Large intestine (tissue), 3 donors: ENCODE results near the gene ASIP. TPM values are rescaled to one million over a fixed set of nuclear protein-coding genes. Genes with fewer than 3 reads are reported as not detected.

Experiments used
- DNase-seq, 2 donors: peaks; one replicate each; pipeline versions ENCODE4 v3.0.0 to v3.0.0-alpha.2; 2013
- H3K27ac ChIP-seq: one replicate; pipeline ENCODE4 v1.5.1; 2013; ENCODE audit warnings: low read length
- H3K27me3 ChIP-seq: 2 replicates; pipeline ENCODE4 v1.6.1; 2013; ENCODE audit warnings: low read length; ENCODE audit not compliant: control insufficient read depth, insufficient read depth
- H3K36me3 ChIP-seq: 2 replicates; pipeline ENCODE4 v1.6.1; 2013; ENCODE audit warnings: low read length; ENCODE audit not compliant: control insufficient read depth, insufficient read depth
- H3K4me1 ChIP-seq: one replicate; pipeline ENCODE4 v1.6.1; 2013; ENCODE audit warnings: low read length; ENCODE audit not compliant: control insufficient read depth, insufficient read depth
- H3K4me3 ChIP-seq: one replicate; pipeline ENCODE4 v1.5.1; 2013; ENCODE audit warnings: low read length
- H3K9me3 ChIP-seq: one replicate; pipeline ENCODE4 v1.6.1; 2013; ENCODE audit warnings: mild to moderate bottlenecking, low read depth, low read length, moderate library complexity; ENCODE audit not compliant: control insufficient read depth
- WGBS: methylation state at CpG from one replicate; pipeline ENCODE4 v1.1.5; 2013; ENCODE audit warnings: low lambda C conversion rate; ENCODE audit not compliant: insufficient coverage; 5-methylcytosine and 5-hydroxymethylcytosine counted together
- polyA plus RNA-seq: library from polyadenylated mRNA; unstranded; fragments of 120-200 nt; gene quantifications from one replicate; pipeline ENCODE4 v1.2.1, GENCODE V29; 2013

Gene ASIP
- polyA plus RNA-seq, 1 donor: 0.27 TPM

- Histone ChIP-seq H3K9me3 (no peaks in the 10 kb centered on the region), H3K4me1 (peaks cover 30% of the 10 kb centered on the region), H3K4me3 (peak overlapping the region; percentile 33), H3K27ac (peak overlapping the region; percentile 60), H3K36me3 (no peaks in the 10 kb centered on the region), H3K27me3 (peaks cover 4% of the 10 kb centered on the region)
- WGBS: no CpG with 5 or more reads among the region's 19 CpGs
- DNase-seq: peak; percentile 51 to 79
These were observed 69.4 kb downstream of the ASIP start for GRCh38 chr20:34310481-34311117.

DNA sequence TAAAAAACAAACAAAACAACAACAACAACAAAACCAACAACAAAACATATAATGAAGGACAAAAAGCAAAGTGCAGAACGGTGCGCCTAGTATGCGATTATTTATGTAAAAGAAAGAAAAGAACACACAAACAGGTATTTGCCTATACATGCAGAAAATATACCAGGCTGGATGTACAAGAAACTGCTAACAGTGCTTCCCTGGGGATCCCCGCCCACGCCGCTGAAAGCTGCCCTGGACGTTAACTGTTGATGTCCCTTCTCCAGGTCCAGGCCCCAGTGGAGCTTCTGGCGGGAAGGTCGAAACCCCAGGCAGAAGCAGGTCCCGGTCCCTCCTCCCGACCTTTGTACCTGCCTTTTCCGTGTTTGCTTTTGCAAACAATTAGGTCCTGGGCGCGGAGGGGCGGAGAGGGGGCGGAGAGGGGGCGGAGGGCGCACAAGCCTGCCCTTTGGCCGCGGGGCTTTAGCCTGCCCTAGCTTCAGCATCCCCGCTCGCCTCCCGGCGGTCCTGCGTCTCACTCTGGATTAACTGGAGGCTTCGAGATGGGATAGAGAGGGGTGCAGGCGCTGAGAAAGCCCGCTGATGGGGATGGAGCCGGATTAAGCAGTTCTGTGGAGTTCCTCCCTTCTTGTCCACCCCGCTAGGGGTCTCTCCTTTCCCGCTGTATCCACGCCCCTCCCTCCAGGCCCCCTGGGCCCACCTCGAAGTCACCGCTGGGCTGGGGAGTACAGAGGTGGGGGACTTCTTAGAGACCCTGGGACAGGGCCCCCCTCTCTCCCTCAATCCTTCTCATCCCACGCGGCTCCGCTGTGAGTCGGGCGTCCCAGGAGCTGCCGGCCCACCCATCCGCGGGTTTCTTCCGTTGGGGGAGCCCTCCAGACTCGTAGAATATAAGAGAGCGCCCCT lies 70.1 kb downstream of the ASIP start:
- H3K27ac ChIP-seq: peak overlapping the region; percentile 60
- peaks cover 4% of the 10 kb centered on the region for H3K27me3 ChIP-seq
- no peaks in the 10 kb centered on the region for H3K36me3 ChIP-seq
- H3K9me3 ChIP-seq: no peaks in the 10 kb centered on the region
- H3K4me1 ChIP-seq: peaks cover 30% of the 10 kb centered on the region
- DNase-seq: peak; percentile 85 to 92
- no CpG with 5 or more reads among the region's 45 CpGs for whole genome bisulfite sequencing
- H3K4me3 ChIP-seq: peak overlapping the region; percentile 33

GRCh38 chr20:34312024-34312460 lies 70.8 kb downstream of the ASIP start:
- Histone ChIP-seq H3K4me3 (peak overlapping the region; percentile 33), H3K4me1 (peaks cover 30% of the 10 kb centered on the region), H3K9me3 (no peaks in the 10 kb centered on the region), H3K36me3 (no peaks in the 10 kb centered on the region), H3K27me3 (peaks cover 4% of the 10 kb centered on the region), H3K27ac (peak overlapping the region; percentile 60)
- peak in 1 of 2 donors; percentile 26 for DNase-seq
- WGBS: no CpG with 5 or more reads among the region's 11 CpGs

DNA sequence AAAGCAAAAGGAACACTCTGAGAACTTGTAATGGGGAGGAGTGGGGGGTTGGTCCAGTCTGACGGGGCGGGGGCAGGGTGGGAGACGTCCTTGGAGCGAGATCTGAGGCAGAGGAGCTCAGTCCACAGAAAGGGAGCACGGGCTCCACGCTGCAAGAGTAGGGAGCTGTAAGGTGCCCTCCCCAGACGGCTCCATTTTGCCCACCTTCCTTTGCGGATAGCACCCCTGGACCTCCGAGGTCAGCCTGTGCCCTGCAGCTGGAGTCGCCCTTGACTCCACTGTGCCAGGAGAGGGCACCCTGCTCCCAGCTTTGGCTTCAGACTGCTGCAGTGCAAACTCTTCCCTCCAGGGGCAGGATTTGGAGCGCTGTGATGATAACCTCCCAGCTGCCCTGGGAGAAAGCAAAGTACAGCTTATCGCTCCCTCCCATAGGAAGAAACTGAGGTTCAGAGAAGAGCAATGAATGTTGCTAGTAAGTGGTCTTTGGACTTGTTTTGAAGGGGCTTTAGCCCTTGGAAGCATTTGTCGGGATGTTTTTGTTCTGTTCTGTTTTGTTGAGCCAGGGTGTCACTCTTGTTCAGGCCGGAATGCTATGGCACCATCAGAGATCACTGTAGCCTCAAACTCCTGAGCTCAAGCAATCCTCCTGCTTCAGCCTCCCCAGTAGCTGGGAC lies 71.5 kb downstream of the ASIP start:
- Histone ChIP-seq H3K9me3 (no peaks in the 10 kb centered on the region), H3K27me3 (peaks cover 4% of the 10 kb centered on the region), H3K4me1 (peaks cover 30% of the 10 kb centered on the region), H3K4me3 (peak overlapping the region; percentile 21), H3K27ac (peak overlapping the region; percentile 60), H3K36me3 (no peaks in the 10 kb centered on the region)
- WGBS: no CpG with 5 or more reads among the region's 14 CpGs
- DNase-seq: peak; percentile 87 to 89

DNA sequence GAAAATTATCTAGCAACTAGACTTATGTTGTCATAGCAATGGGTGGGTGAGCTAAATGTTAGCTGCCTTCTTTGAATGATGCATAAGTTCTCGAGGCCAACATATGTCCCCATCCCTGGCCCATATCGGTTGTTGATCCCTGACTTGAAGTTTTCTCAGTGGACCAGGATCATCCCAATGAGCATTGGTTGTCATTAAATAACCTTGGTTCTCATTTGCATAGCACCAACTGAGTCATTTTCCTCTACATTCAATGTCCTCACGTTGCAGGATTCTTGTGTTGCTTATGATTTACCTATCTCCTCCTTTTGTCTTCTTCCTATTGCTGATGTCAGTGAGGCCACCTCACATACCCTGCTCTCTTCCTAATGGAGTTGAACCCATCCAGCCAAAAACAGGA lies 74.0 kb downstream of the ASIP start:
- peaks cover 4% of the 10 kb centered on the region for H3K27me3 ChIP-seq
- H3K27ac ChIP-seq: no peak overlapping the region
- DNase-seq: no peak
- no peaks in the 10 kb centered on the region for H3K36me3 ChIP-seq
- no CpG with 5 or more reads among the region's 3 CpGs for WGBS
- no peaks in the 10 kb centered on the region for H3K9me3 ChIP-seq
- H3K4me1 ChIP-seq: peaks cover 22% of the 10 kb centered on the region
- no peak overlapping the region for H3K4me3 ChIP-seq

DNA sequence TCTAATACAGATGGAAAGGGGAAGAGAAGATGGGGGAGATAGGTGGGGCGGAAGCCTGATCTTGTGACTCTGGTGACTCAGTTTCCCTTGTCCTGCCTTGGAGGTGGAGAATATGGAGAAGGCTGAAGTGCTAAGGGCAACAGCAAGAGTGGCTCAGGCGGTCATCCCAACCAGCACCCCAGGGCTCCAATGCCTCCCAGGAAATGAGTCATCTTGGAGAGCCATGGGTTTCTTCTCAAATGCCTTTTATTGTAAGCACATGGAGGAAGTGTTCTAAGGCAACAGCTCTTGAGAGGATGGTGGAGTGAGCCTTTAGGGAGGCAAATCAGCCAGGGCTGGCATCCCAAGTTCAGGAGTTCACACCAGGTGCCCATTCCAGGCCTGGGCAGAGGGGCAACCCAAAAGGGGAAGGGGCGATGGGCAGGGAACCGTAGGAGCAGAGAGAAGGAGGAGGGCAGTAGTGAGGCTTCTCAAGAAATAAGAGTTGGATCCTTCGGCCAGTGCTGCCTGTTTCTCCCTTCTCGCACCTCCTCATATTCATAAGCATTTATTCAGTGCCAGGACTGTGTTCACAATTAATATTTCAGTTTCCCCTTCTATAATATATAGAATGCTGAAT lies 75.1 kb downstream of the ASIP start:
- Histone ChIP-seq H3K4me3 (no peak overlapping the region), H3K27me3 (peaks cover 4% of the 10 kb centered on the region), H3K36me3 (no peaks in the 10 kb centered on the region), H3K9me3 (no peaks in the 10 kb centered on the region), H3K4me1 (peaks cover 11% of the 10 kb centered on the region), H3K27ac (no peak overlapping the region)
- no CpG with 5 or more reads among the region's 6 CpGs for WGBS
- DNase-seq: no peak

Other genes starting within 250 kb of the ASIP start
- gene RALY, start 247.5 kb upstream of the ASIP start, polyA plus RNA-seq: 110 TPM
- gene EIF2S2, start 129.2 kb upstream of the ASIP start, polyA plus RNA-seq: 50.0 TPM
- 161 TPM for gene AHCY, start 61.9 kb downstream of the ASIP start, polyA plus RNA-seq
- 33.3 TPM for gene ITCH, start 121.8 kb downstream of the ASIP start, polyA plus RNA-seq